Neural crest cell (in vitro differentiated cells): ENCODE results near the gene TSHR. TPM values are rescaled to one million over a fixed set of nuclear protein-coding genes. Genes with fewer than 3 reads are reported as not detected.

Source experiments
- DNase-seq: peaks from one replicate; pipeline ENCODE4 v3.0.0; 2021; ENCODE audit warnings: low read depth, mixed read lengths, low spot score
- H3K27ac Mint-ChIP-seq: one replicate; pipeline ENCODE4 v1.8.0; 2021; ENCODE audit warnings: mild to moderate bottlenecking, mixed read lengths; ENCODE audit not compliant: unreplicated experiment
- H3K27me3 Mint-ChIP-seq: 2 replicates; pipeline ENCODE4 v1.8.0; 2021; ENCODE audit warnings: low read depth, mild to moderate bottlenecking, mixed read lengths
- H3K36me3 Mint-ChIP-seq: 2 replicates; pipeline ENCODE4 v1.8.0; 2021; ENCODE audit warnings: low read depth, mild to moderate bottlenecking, mixed read lengths
- H3K4me1 Mint-ChIP-seq: 2 replicates; pipeline ENCODE4 v1.8.0; 2021; ENCODE audit warnings: mixed read lengths
- H3K4me3 Mint-ChIP-seq: one replicate; pipeline ENCODE4 v1.8.0; 2021; ENCODE audit warnings: mild to moderate bottlenecking, mixed read lengths
- H3K9me3 Mint-ChIP-seq: 2 replicates; pipeline ENCODE4 v1.8.0; 2021; ENCODE audit warnings: mixed read lengths
- CTCF ChIP-seq: fragments of 200-600 bp; sonication (generic); conservative IDR thresholded peaks from 2 replicates; pipeline ENCODE4 v1.5.0; 2021; ENCODE audit warnings: antibody characterized with exemption, mild to moderate bottlenecking
- total RNA-seq: library from RNA; stranded (reverse); gene quantifications from 2 replicates; pipeline ENCODE4 v1.2.1, GENCODE V29; 2021

The TSHR gene
- total RNA-seq, 1 donor from 2014 or later: not detected

GRCh38 chr14:81148635-81149034, 193.2 kb downstream of the TSHR start:
- no peaks in the 10 kb centered on the region for H3K36me3 Mint-ChIP-seq
- H3K27ac Mint-ChIP-seq: no peak overlapping the region
- DNase-seq: no peak
- no peak for TF ChIP-seq CTCF
- peaks cover 4% of the 10 kb centered on the region for H3K4me1 Mint-ChIP-seq
- H3K9me3 Mint-ChIP-seq: peaks cover 3% of the 10 kb centered on the region
- no peak overlapping the region for H3K4me3 Mint-ChIP-seq
- H3K27me3 Mint-ChIP-seq: no peaks in the 10 kb centered on the region

DNA sequence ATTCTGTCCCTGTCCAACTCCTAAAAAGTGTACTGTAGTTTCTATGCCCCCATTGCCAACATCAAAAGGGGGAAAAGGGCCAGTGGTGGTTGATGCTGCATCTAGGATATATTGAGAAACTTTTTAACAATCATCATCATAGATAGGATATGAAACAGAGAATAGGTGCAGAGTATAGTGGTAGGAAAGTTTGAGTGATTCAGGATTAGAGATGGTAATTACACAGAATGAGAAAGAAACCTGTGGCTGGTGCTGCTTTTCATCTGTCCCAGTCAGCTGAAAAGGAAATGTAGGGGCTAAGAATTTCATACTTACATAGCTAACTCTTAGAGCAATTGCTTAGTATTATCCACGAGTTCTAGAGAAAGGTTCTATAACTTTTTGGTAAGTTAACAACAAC, 197.8 kb downstream of the TSHR start:
- TF ChIP-seq CTCF: no peak
- Mint-ChIP-seq H3K27ac (no peak overlapping the region), H3K36me3 (no peaks in the 10 kb centered on the region), H3K4me1 (no peaks in the 10 kb centered on the region), H3K27me3 (no peaks in the 10 kb centered on the region), H3K9me3 (peaks cover 2% of the 10 kb centered on the region), H3K4me3 (no peak overlapping the region)
- DNase-seq: no peak

DNA sequence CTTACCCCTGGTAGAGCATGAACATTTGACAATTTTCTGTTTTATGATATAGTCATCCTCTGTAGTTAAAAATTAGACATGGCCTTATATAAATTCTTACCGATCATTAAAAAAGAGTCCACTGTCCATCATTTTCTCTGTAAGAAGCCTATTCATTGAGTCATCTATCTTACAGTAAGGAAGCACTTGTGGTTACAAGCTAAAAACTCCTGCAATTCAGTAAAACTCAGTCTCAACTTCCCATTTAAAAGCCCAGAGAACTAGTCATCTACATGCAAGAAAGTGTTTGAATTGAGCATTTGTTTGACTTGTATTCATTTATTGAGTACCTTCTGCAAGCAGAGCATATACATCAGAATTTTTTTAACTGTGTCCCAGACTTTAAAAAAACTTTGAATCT, 202.0 kb downstream of the TSHR start:
- H3K36me3 Mint-ChIP-seq: no peaks in the 10 kb centered on the region
- no peaks in the 10 kb centered on the region for H3K4me1 Mint-ChIP-seq
- no peak for DNase-seq
- no peak overlapping the region for H3K4me3 Mint-ChIP-seq
- H3K27ac Mint-ChIP-seq: no peak overlapping the region
- H3K9me3 Mint-ChIP-seq: peaks cover 2% of the 10 kb centered on the region
- TF ChIP-seq CTCF: no peak
- no peaks in the 10 kb centered on the region for H3K27me3 Mint-ChIP-seq

- TF ChIP-seq CTCF: no peak
- no peaks in the 10 kb centered on the region for H3K36me3 Mint-ChIP-seq
- H3K27me3 Mint-ChIP-seq: no peaks in the 10 kb centered on the region
Measured at GRCh38 chr14:81161088-81161487, 205.7 kb downstream of the TSHR start.

GRCh38 chr14:81161749-81162148, 206.3 kb downstream of the TSHR start:
- DNase-seq: no peak
- H3K9me3 Mint-ChIP-seq: peaks cover 3% of the 10 kb centered on the region
- no peaks in the 10 kb centered on the region for H3K27me3 Mint-ChIP-seq
- no peak for TF ChIP-seq CTCF
- H3K27ac Mint-ChIP-seq: no peak overlapping the region
- H3K36me3 Mint-ChIP-seq: no peaks in the 10 kb centered on the region
- H3K4me3 Mint-ChIP-seq: no peak overlapping the region
- H3K4me1 Mint-ChIP-seq: peaks cover 8% of the 10 kb centered on the region

More at GRCh38 chr14:81161088-81161487, 205.7 kb downstream of the TSHR start:
- DNase-seq: no peak
- Mint-ChIP-seq H3K4me3 (no peak overlapping the region), H3K4me1 (peaks cover 3% of the 10 kb centered on the region), H3K9me3 (peaks cover 3% of the 10 kb centered on the region), H3K27ac (no peak overlapping the region)

- Mint-ChIP-seq H3K4me3 (no peak overlapping the region), H3K27me3 (no peaks in the 10 kb centered on the region), H3K4me1 (peaks cover 8% of the 10 kb centered on the region), H3K9me3 (peaks cover 3% of the 10 kb centered on the region), H3K36me3 (no peaks in the 10 kb centered on the region), H3K27ac (no peak overlapping the region)
- no peak for TF ChIP-seq CTCF
- no peak for DNase-seq
Measured at GRCh38 chr14:81162941-81163340, 207.5 kb downstream of the TSHR start.
